Measurements from ENCODE around the gene PCDHB9. TPM values are rescaled to one million over a fixed set of nuclear protein-coding genes. Genes with fewer than 3 reads are reported as not detected.
A peak's percentile ranks its signal among the peaks of the same experiment; 100 is the strongest.
"Not testable (repeated sequence)": the region's sequence is repeated elsewhere in the genome, so short reads cannot be mapped to it uniquely, and the experiment has no call there.

The PCDHB9 gene
- total RNA-seq, 1 donor from 2014 or later: 2.5 TPM

DNA sequence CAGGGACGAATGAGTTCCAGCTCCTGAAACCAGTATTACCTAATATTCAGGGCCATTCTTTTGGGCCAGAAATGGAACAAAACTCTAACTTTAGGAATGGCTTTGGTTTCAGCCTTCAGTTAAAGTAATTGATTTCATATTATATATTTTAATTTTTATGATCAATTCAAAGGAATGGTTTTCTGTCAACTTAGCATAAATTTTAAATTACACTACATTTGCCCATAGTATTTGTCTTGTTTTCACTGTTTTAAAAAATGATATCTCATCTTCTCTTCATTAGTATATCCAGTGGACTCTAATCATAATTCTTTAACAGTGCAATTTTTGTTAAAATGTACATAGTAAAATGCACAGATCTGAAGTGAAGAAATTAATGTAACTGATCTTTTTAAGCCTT, 6.6 kb upstream of the PCDHB9 start:
- Histone ChIP-seq H3K4me1 (no peaks in the 10 kb centered on the region), H3K4me3 (no peak overlapping the region), H3K27ac (no peak overlapping the region), H3K36me3 (no peaks in the 10 kb centered on the region), H3K9me3 (peaks cover 7% of the 10 kb centered on the region), H3K27me3 (peaks cover 14% of the 10 kb centered on the region)
- intact Hi-C loops (cut with DNase I): no loop called here
- DNase-seq (no peak), ATAC-seq (no peak)
- TF ChIP-seq, protein P1, sequence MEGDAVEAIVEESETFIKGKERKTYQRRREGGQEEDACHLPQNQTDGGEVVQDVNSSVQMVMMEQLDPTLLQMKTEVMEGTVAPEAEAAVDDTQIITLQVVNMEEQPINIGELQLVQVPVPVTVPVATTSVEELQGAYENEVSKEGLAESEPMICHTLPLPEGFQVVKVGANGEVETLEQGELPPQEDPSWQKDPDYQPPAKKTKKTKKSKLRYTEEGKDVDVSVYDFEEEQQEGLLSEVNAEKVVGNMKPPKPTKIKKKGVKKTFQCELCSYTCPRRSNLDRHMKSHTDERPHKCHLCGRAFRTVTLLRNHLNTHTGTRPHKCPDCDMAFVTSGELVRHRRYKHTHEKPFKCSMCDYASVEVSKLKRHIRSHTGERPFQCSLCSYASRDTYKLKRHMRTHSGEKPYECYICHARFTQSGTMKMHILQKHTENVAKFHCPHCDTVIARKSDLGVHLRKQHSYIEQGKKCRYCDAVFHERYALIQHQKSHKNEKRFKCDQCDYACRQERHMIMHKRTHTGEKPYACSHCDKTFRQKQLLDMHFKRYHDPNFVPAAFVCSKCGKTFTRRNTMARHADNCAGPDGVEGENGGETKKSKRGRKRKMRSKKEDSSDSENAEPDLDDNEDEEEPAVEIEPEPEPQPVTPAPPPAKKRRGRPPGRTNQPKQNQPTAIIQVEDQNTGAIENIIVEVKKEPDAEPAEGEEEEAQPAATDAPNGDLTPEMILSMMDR (IDR thresholded peaks at IDR 0.05): no peak

GRCh38 chr5:141182248-141182647, 4.7 kb upstream of the PCDHB9 start, which contains the start of gene PCDHB16:
TSS of gene PCDHB16 (plus strand) at chr5:141182387. CDS start at chr5:141182560, 173 bp downstream.
- peak; percentile 44 for ATAC-seq
- H3K27ac ChIP-seq: no peak within 1 kb of the TSS
- no peak for DNase-seq
- intact Hi-C loops (cut with DNase I): no loop called here
- H3K4me3 ChIP-seq: peak within 1 kb of the TSS; percentile 28
- peaks cover 3% of the 10 kb centered on the region for H3K9me3 ChIP-seq
- no peaks in the 10 kb centered on the region for H3K36me3 ChIP-seq
- TF ChIP-seq, protein P1 (IDR thresholded peaks at IDR 0.05): peak; percentile 37
- H3K4me1 ChIP-seq: no peaks in the 10 kb centered on the region
- H3K27me3 ChIP-seq: peaks cover 7% of the 10 kb centered on the region

DNA sequence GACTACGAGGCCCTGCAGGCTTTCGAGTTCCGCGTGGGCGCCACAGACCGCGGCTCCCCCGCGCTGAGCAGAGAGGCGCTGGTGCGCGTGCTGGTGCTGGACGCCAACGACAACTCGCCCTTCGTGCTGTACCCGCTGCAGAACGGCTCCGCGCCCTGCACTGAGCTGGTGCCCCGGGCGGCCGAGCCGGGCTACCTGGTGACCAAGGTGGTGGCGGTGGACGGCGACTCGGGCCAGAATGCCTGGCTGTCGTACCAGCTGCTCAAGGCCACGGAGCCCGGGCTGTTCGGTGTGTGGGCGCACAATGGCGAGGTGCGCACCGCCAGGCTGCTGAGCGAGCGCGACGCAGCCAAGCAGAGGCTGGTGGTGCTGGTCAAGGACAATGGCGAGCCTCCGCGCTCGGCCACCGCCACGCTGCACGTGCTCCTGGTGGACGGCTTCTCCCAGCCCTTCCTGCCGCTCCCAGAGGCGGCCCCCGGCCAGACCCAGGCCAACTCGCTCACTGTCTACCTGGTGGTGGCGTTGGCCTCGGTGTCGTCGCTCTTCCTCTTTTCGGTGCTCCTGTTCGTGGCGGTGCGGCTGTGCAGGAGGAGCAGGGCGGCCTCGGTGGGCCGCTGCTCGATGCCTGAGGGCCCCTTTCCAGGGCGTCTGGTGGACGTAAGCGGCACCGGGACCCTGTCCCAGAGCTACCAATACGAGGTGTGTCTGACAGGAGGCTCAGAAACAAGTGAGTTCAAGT, 2.7 kb upstream of the PCDHB9 start:
- intact Hi-C loops (cut with DNase I); H3K36me3 ChIP-seq; H3K4me3 ChIP-seq; H3K27me3 ChIP-seq; ATAC-seq; DNase-seq; H3K9me3 ChIP-seq; H3K4me1 ChIP-seq; H3K27ac ChIP-seq: not testable (repeated sequence)

DNA sequence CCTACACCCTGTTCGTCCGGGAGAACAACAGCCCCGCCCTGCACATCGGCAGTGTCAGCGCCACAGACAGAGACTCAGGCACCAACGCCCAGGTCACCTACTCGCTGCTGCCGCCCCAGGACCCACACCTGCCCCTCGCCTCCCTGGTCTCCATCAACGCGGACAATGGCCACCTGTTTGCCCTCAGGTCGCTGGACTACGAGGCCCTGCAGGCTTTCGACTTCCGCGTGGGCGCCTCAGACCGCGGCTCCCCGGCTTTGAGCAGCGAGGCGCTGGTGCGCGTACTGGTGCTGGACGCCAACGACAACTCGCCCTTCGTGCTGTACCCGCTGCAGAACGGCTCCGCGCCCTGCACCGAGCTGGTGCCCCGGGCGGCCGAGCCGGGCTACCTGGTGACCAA, 1.7 kb downstream of the PCDHB9 start:
- H3K4me1 ChIP-seq; intact Hi-C loops (cut with DNase I); H3K36me3 ChIP-seq; H3K4me3 ChIP-seq; H3K27me3 ChIP-seq; H3K27ac ChIP-seq; ATAC-seq; DNase-seq: not testable (repeated sequence)
- H3K9me3 ChIP-seq: peaks cover 16% of the 10 kb centered on the region

DNA sequence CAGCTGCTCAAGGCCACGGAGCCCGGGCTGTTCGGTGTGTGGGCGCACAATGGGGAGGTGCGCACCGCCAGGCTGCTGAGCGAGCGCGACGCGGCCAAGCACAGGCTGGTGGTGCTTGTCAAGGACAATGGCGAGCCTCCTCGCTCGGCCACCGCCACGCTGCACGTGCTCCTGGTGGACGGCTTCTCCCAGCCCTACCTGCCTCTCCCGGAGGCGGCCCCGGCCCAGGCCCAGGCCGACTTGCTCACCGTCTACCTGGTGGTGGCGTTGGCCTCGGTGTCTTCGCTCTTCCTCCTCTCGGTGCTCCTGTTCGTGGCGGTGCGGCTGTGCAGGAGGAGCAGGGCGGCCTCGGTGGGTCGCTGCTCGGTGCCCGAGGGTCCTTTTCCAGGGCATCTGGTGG, 2.2 kb downstream of the PCDHB9 start:
- ATAC-seq; H3K4me1 ChIP-seq; H3K27ac ChIP-seq; intact Hi-C loops (cut with DNase I); H3K27me3 ChIP-seq; H3K4me3 ChIP-seq; H3K36me3 ChIP-seq; DNase-seq: not testable (repeated sequence)
- peaks cover 16% of the 10 kb centered on the region for H3K9me3 ChIP-seq

GRCh38 chr5:141192110-141192725, 5.3 kb downstream of the PCDHB9 start, which contains the start of gene PCDHB10:
TSS of gene PCDHB10 (plus strand) at chr5:141192353. CDS start at chr5:141192553, 200 bp downstream.
- peak; percentile 41 for ATAC-seq
- H3K9me3 ChIP-seq: peaks cover 28% of the 10 kb centered on the region

GRCh38 chr5:141194332-141194731, 7.4 kb downstream of the PCDHB9 start:
- not testable (repeated sequence) for DNase-seq
- peaks cover 38% of the 10 kb centered on the region for H3K9me3 ChIP-seq

More at GRCh38 chr5:141192110-141192725, 5.3 kb downstream of the PCDHB9 start, which contains the start of gene PCDHB10:
- H3K36me3 ChIP-seq: no peaks in the 10 kb centered on the region
- no peak within 1 kb of the TSS for H3K4me3 ChIP-seq
- no peaks in the 10 kb centered on the region for H3K27me3 ChIP-seq
- no peak within 1 kb of the TSS for H3K27ac ChIP-seq
- intact Hi-C loops (cut with DNase I): no loop called here
- H3K4me1 ChIP-seq: no peaks in the 10 kb centered on the region
- no peak for DNase-seq
- TF ChIP-seq, protein P1 (IDR thresholded peaks at IDR 0.05): peak; percentile 40

More at GRCh38 chr5:141194332-141194731, 7.4 kb downstream of the PCDHB9 start:
- H3K4me3 ChIP-seq; H3K27ac ChIP-seq; H3K36me3 ChIP-seq; H3K4me1 ChIP-seq; ATAC-seq; intact Hi-C loops (cut with DNase I); H3K27me3 ChIP-seq: not testable (repeated sequence)

Data from upper lobe of right lung (tissue), 1 donor.